NCI-H345 treated with DMSO at 0.1 percent for 48 hours (cell line): ENCODE results near the gene RERE.
"Not testable (repeated sequence)": the region's sequence is repeated elsewhere in the genome, so short reads cannot be mapped to it uniquely, and the experiment has no call there.

Experiments used
- DNase-seq: peaks from one replicate; lab custom pipeline; 2025; ENCODE audit not compliant: unreplicated experiment; lab: John Stamatoyannopoulos, UW

The RERE gene

GRCh38 chr1:8807004-8807403 lies 10.4 kb downstream of the RERE start:
- no peak for DNase-seq

- no peak for DNase-seq
Measured at GRCh38 chr1:8800416-8800815, 17.0 kb downstream of the RERE start.

- no peak for DNase-seq
Measured at GRCh38 chr1:8797216-8797615, 20.2 kb downstream of the RERE start.

- no peak for DNase-seq
Measured at GRCh38 chr1:8796812-8797211, 20.6 kb downstream of the RERE start.

GRCh38 chr1:8794605-8795004 lies 22.8 kb downstream of the RERE start:
- DNase-seq: no peak

- DNase-seq: no peak
Measured at GRCh38 chr1:8791819-8792218, 25.6 kb downstream of the RERE start.

GRCh38 chr1:8790987-8791386 lies 26.5 kb downstream of the RERE start:
- DNase-seq: no peak

GRCh38 chr1:8790478-8790877 lies 27.0 kb downstream of the RERE start:
- DNase-seq: no peak

GRCh38 chr1:8789314-8790214 lies 27.9 kb downstream of the RERE start:
- DNase-seq: no peak

GRCh38 chr1:8787218-8787617 lies 30.2 kb downstream of the RERE start:
- no peak for DNase-seq

GRCh38 chr1:8786204-8786603 lies 31.2 kb downstream of the RERE start:
- DNase-seq: not testable (repeated sequence)

- no peak for DNase-seq
Measured at GRCh38 chr1:8782955-8783354, 34.5 kb downstream of the RERE start.

GRCh38 chr1:8782001-8782620 lies 35.3 kb downstream of the RERE start:
- no peak for DNase-seq

GRCh38 chr1:8780405-8780804 lies 37.0 kb downstream of the RERE start:
- no peak for DNase-seq

- DNase-seq: no peak
Measured at GRCh38 chr1:8777867-8778266, 39.6 kb downstream of the RERE start.

- no peak for DNase-seq
Measured at GRCh38 chr1:8776104-8776503, 41.3 kb downstream of the RERE start.

GRCh38 chr1:8767006-8767405 lies 50.4 kb downstream of the RERE start:
- DNase-seq: no peak

- DNase-seq: no peak
Measured at GRCh38 chr1:8765198-8765597, 52.2 kb downstream of the RERE start.

GRCh38 chr1:8764293-8764937 lies 53.0 kb downstream of the RERE start:
- DNase-seq: no peak

- no peak for DNase-seq
Measured at GRCh38 chr1:8763888-8764287, 53.6 kb downstream of the RERE start.

- DNase-seq: no peak
Measured at GRCh38 chr1:8754993-8755392, 62.4 kb downstream of the RERE start.

- no peak for DNase-seq
Measured at GRCh38 chr1:8754247-8754650, 63.2 kb downstream of the RERE start.
